Keratinocyte (primary cell): Measurements from ENCODE around the gene GALNT9. TPM values are rescaled to one million over a fixed set of nuclear protein-coding genes. Genes with fewer than 3 reads are reported as not detected.

Source experiments
- DNase-seq: peaks from one replicate; pipeline ENCODE4 v3.0.0-alpha.2; 2011; ENCODE audit warnings: low read depth, missing footprints, low spot score
- FAIRE-seq: peaks from 2 replicates; lab custom pipeline; 2011; peaks lifted over from hg19 to GRCh38; lab: Jason Lieb, UNC
- H2AFZ ChIP-seq: 2 replicates; pipeline ENCODE4 v1.6.0; 2012; ENCODE audit warnings: low read length, control low read depth, inconsistent platforms; ENCODE audit not compliant: control insufficient read depth
- H3K27ac ChIP-seq: 2 replicates; pipeline ENCODE4 v1.5.1; 2011; ENCODE audit warnings: low read length; ENCODE audit not compliant: control insufficient read depth, insufficient read depth
- H3K27me3 ChIP-seq: 3 replicates; pipeline ENCODE4 v1.6.0; 2011; ENCODE audit warnings: low read length; ENCODE audit not compliant: control insufficient read depth, insufficient read depth; ENCODE audit errors: extremely low read depth
- H3K36me3 ChIP-seq, 2 experiments: 2 replicates in 1 of 2; 3 replicates in 1 of 2; pipeline ENCODE4 v1.5.1; 2011; ENCODE audit warnings: low read length in 2 of 2, mild to moderate bottlenecking in 1 of 2; ENCODE audit not compliant: control insufficient read depth in 2 of 2, insufficient read depth in 2 of 2; ENCODE audit errors: extremely low read depth in 1 of 2
- H3K4me1 ChIP-seq: 3 replicates; pipeline ENCODE4 v1.5.1; 2011; ENCODE audit warnings: low read length; ENCODE audit not compliant: control insufficient read depth, insufficient read depth; ENCODE audit errors: extremely low read depth
- H3K4me2 ChIP-seq: 3 replicates; pipeline ENCODE4 v1.6.0; 2011; ENCODE audit warnings: low read depth, low read length; ENCODE audit not compliant: control insufficient read depth, insufficient read depth; ENCODE audit errors: extremely low read depth
- H3K4me3 ChIP-seq, 3 experiments: fragments of 200-600 bp in 1 of 3; sonication (generic) in 1 of 3; 2 replicates in 2 of 3; 3 replicates in 1 of 3; pipeline ENCODE4 v1.5.1; 2011 to 2016; ENCODE audit warnings: low read length in 3 of 3, mild to moderate bottlenecking in 3 of 3, control low read depth in 2 of 3, inconsistent platforms in 1 of 3, low read depth in 1 of 3, mixed read lengths in 1 of 3, mixed run types in 1 of 3, moderate library complexity in 1 of 3; ENCODE audit not compliant: control insufficient read depth in 2 of 3, insufficient read depth in 2 of 3; ENCODE audit errors: extremely low read depth in 1 of 3
- H3K79me2 ChIP-seq: 2 replicates; pipeline ENCODE4 v1.6.0; 2012; ENCODE audit warnings: low read length; ENCODE audit not compliant: control insufficient read depth, insufficient read depth
- H3K9ac ChIP-seq: 3 replicates; pipeline ENCODE4 v1.6.0; 2011; ENCODE audit warnings: low read length; ENCODE audit not compliant: control insufficient read depth, insufficient read depth; ENCODE audit errors: extremely low read depth
- H3K9me1 ChIP-seq: 3 replicates; pipeline ENCODE4 v1.6.0; 2011; ENCODE audit warnings: low read length; ENCODE audit not compliant: control insufficient read depth, insufficient read depth; ENCODE audit errors: extremely low read depth
- H3K9me3 ChIP-seq: 2 replicates; pipeline ENCODE4 v1.5.1; 2012; ENCODE audit warnings: low read depth, low read length; ENCODE audit not compliant: control insufficient read depth
- H4K20me1 ChIP-seq: 3 replicates; pipeline ENCODE4 v1.6.0; 2011; ENCODE audit warnings: low read length; ENCODE audit not compliant: control insufficient read depth, insufficient read depth; ENCODE audit errors: extremely low read depth
- CTCF ChIP-seq, 3 experiments: IDR thresholded peaks in 1 of 3; conservative IDR thresholded peaks in 1 of 3; optimal IDR thresholded peaks in 1 of 3; 2 replicates in 2 of 3; 3 replicates in 1 of 3; pipeline versions ENCODE3 to v1.5.1; 2011; ENCODE audit warnings: low read length in 3 of 3, mild to moderate bottlenecking in 3 of 3, moderate library complexity in 2 of 3, control low read depth in 1 of 3, inconsistent platforms in 1 of 3; ENCODE audit not compliant: insufficient read depth in 2 of 3; ENCODE audit errors: extremely low read depth in 1 of 3
- EZH2 ChIP-seq: IDR thresholded peaks from one replicate; pipeline ENCODE4 v1.6.1; 2012; ENCODE audit warnings: inconsistent platforms, mild to moderate bottlenecking, low read length, moderate library complexity
- dilution Hi-C: fragments of 300-500 bp; cut with MboI; formaldehyde crosslinking; loops from one replicate; pipeline ENCODE4 v1.7.0; 2020; ENCODE audit warnings: low sequenced_read_pairs; ENCODE audit not compliant: extremely low pct_ligation_motif_present
- polyA plus RNA-seq, 5 experiments: library from polyadenylated mRNA; depleted of rRNA in 3 of 5; stranded (reverse) in 3 of 5; stranded (forward) in 1 of 5; unstranded in 1 of 5; fragments of >200 nt; gene quantifications; 1 replicate in 1 of 5; 2 replicates in 3 of 5; 3 replicates in 1 of 5; pipeline versions ENCODE4 v1.2.1 to v1.2.3, GENCODE V29; 2011 to 2012; ENCODE audit warnings: missing spikeins in 2 of 5, low read depth in 1 of 5, low replicate concordance in 1 of 5

GALNT9 gene
- polyA plus RNA-seq, 1 donor (not counting 4 experiments of a cell fraction or from before 2014, with no cell fraction given), result not detected

DNA sequence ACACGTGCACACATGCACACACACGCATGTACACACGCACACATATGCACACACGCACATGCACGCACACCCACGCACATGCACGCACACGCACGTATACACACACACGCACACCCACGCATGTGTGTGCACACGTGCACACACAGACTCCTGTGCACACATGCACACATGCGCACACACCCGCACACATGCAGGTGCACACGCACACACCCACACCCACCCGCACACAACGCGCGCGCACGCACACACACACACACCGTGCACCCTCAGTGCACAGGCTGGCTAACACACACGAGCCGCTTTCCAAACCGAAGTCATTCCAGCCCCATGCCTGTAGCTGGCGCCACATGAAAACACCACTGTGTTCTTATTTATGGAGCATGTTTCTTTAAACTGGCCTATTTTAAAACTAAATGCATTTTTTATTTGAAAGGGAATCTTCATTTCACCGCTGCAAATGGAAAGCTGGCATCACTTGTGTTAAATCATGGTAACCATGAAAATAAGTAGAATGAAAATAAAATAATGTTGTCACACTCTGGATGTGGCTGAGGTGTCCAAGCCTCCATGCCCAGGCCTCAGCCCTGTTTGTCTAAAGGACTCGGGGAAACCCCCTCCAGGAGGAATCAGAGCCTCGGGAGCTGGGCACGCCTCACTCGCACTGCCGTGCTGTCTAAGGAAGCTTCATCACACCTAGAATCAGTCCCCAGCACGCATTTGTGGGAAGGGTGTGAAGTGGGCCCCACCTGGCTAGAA is 45.1 kb downstream of the GALNT9 start:
- H3K27ac ChIP-seq, result no peak overlapping the region
- FAIRE-seq (no peak), DNase-seq (no peak)
- H3K79me2 ChIP-seq, result no peaks in the 10 kb centered on the region
- no peak overlapping the region for H2AFZ ChIP-seq
- no peaks in the 10 kb centered on the region for H4K20me1 ChIP-seq
- H3K4me1 ChIP-seq, result peaks cover 17% of the 10 kb centered on the region
- peak overlapping the region; percentile 51 for H3K4me2 ChIP-seq
- no peaks in the 10 kb centered on the region for H3K36me3 ChIP-seq
- H3K4me3 ChIP-seq, result no peak overlapping the region
- dilution Hi-C loops, result no loop called here
- TF ChIP-seq EZH2, result no peak
- peak; percentile 26 to 44 (median 38) for TF ChIP-seq CTCF (optimal IDR thresholded peaks at IDR 0.05 in 1 of 3, IDR thresholded peaks at IDR 0.05 in 1 of 3, conservative IDR thresholded peaks at IDR 0.05 in 1 of 3; ENCODE audit: extremely low read depth in 1 of 3, insufficient read depth in 2 of 3, low read length in 3 of 3)
- no peaks in the 10 kb centered on the region for H3K9me3 ChIP-seq
- no peaks in the 10 kb centered on the region for H3K9me1 ChIP-seq
- H3K9ac ChIP-seq, result no peak overlapping the region
- H3K27me3 ChIP-seq, result peaks cover 30% of the 10 kb centered on the region

DNA sequence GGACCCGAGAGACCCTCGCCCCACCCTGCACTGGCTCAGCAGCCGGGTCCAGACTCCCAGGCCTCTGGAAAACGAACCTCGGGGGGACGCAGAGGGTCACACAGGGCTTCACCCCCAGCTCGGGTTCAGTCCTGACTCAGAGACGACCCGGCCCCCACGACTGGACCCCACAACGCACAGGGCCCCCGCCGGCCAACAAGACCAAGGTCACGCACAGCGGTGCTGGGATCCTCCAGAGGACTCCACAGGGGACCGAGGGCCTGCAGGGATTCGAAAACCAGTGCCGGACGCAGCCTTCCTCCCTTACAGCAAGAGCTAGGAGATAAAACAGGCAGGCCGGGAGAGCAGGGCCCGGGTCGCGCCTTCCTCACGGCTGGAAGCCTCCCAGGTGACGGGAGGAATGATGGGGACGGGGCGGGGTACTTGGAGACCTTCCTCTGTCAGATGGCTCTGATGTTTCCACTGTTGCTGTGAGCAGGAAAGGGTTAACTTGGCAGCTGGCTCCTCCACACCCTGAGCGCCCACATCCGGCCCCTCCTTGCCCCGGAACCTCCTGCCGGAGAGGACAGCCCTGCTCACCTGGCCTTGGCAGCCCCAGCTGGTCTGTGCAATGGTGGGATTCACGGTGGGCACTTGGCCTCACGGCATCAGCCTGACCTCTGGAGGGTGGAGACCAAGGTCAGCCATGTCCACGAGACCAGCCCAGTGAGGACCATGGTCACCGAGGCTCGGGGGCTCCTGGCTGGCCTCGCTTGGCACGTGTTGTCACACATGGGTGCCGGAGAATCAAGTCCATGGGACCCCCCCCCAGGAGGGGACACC is 46.2 kb downstream of the GALNT9 start:
- Histone ChIP-seq H3K4me2 (no peak overlapping the region), H2AFZ (no peak overlapping the region), H3K27me3 (peaks cover 39% of the 10 kb centered on the region), H3K9ac (no peak overlapping the region), H3K9me3 (no peaks in the 10 kb centered on the region), H3K4me1 (peaks cover 17% of the 10 kb centered on the region), H3K27ac (no peak overlapping the region), H3K36me3 (no peaks in the 10 kb centered on the region), H4K20me1 (no peaks in the 10 kb centered on the region), H3K4me3 (no peak overlapping the region), H3K79me2 (no peaks in the 10 kb centered on the region), H3K9me1 (no peaks in the 10 kb centered on the region)
- dilution Hi-C loops, result no loop called here
- TF ChIP-seq CTCF (optimal IDR thresholded peaks at IDR 0.05 in 1 of 3, IDR thresholded peaks at IDR 0.05 in 1 of 3, conservative IDR thresholded peaks at IDR 0.05 in 1 of 3; ENCODE audit: extremely low read depth in 1 of 3, insufficient read depth in 2 of 3, low read length in 3 of 3) (no peak), EZH2 (no peak)
- DNase-seq (no peak), FAIRE-seq (no peak)
